ENCODE data around the gene THEMIS.

THEMIS gene

DNA sequence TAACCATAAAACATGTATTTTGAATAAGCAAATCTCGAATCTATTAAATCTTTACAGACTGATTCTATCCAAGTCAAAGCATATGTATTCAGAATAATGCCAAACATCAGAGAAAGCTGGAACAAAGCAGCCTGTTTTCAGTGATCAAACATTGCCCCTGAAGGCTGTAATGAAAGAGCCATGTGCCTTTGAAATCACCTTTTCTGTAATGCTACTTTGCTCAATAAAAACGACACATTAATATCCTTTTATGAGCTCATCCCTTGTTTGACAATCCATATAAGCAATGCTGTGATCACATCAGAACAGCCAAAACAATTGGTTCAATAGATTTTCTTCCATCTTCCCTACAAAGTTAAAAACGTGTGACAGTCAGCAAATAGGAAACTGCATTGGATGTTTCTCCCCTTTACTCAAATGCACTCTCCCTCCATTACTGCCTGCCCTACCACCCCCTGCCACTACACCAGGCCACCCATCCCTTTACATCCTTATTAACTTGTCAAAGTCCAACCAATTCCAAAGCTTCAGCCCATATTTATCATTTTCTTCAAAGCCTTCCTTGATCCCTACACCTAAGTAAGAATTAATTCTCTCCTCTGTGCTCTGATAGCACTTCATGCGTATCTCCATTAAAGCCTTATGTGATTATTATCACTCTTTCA is 42.0 kb downstream of the THEMIS start:
- DNase-seq (ENCODE audit: low spot score), result no peak

DNA sequence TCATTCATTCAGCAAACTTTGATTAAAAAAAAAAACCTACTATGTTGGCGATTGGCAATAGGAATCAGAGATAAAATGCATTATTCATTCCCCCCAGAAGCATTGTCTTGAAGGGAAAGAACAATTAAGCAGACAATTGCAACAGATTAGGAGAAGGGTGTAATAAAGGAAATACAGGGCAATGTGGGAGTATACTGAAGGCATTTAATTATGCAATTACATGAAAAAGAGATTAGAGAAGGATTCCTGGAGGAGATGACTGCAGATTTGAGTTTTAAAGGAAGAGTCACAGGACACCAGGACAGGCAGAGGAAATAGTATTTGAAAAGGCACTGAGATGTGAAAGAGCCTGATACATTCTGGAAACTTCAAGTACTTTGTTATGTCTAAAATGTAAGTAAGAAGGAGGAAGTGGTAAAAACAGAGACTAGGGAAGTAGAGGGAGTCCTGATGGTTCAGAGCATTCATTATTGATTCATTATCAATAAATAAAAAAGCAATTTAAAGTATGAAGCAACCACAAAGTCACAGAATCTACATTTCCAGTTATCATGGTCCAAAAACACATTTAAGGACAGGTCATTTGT is 43.7 kb downstream of the THEMIS start:
- DNase-seq (ENCODE audit: low spot score), result no peak

DNA sequence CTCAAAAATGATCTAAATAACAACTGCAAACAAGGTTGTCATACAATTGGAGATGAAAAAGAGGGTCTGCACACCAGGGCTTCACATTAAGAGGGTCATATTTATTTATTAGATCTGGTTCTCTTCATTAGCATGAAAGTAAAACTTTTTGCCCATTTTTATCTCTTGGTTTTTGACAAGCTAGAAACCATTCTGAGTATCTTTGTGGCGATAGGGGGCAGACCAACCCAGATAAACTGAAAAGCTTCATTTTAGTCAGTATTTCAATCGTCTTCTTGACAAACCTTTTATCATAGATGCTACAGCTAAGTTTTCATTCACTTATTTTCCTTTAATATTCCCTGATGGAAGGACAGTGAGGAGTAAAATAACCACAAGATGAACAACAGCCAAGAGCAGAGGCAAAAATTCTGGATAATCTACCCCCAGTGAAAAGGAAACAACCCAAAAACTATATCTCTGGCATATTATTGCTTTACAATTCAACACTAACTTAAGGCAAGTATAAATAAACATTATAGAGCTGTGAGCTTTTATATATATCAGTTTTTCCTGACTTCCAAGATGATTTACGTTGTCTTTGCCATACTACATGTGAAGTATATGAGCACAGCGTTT is 45.2 kb downstream of the THEMIS start:
- peak; percentile 56 for DNase-seq (ENCODE audit: low spot score)

DNA sequence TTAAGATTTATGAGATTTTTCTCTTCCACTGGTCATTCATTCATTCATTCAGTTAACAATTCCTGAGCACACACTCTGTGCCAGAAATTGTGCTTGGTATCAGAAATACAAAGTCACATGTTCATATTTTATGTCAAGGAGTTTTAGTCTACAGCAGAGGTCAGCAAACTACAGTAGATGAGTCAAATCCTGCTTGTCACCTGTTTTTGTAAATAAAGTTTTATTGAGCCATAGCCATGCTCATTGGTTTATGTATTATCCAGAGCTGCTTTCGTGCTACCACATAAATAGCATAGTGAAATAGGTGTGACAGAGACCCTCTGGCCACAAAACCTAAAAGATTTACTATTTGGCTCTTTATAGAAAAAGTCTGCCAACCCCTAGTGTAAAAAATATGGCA is 46.8 kb downstream of the THEMIS start:
- DNase-seq (ENCODE audit: low spot score), result no peak

DNA sequence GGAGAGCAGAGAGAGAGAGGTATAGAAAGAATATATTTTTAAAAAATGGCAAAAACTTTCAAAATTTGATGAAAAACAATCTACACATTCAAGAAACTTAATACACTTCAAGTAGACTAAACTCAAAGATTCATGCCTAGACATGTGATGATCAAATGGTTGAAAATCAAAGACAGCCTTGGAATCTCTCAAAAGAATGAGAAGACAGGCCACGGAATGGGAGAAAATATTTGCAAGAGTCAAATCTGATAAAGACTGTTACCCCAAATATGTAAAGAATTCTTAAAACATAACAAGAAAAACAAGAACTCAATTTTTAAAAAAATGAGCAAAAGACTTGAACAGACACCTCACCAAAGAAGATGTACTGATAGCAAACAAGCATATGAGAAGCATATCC is 49.7 kb downstream of the THEMIS start:
- DNase-seq (ENCODE audit: low spot score), result no peak

DNA sequence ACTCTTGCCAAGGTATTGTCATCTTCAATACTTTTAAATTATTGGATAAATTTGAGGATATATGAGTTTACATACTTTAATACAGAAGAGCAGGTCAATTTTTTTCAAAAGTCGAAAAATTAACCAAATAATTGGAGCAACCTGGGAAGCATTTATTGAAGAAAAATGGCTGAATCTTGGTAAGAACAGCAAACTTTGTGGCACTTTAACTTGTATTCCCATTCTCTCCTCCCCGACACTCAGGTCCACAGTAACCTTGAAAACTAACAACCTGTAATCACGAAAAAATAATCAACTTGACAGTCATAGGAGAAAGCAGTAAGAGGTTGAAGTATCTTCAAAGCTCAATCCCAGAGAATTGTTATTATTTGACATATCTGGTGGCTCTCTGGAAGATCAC is 55.6 kb downstream of the THEMIS start:
- DNase-seq (ENCODE audit: low spot score), result no peak

DNA sequence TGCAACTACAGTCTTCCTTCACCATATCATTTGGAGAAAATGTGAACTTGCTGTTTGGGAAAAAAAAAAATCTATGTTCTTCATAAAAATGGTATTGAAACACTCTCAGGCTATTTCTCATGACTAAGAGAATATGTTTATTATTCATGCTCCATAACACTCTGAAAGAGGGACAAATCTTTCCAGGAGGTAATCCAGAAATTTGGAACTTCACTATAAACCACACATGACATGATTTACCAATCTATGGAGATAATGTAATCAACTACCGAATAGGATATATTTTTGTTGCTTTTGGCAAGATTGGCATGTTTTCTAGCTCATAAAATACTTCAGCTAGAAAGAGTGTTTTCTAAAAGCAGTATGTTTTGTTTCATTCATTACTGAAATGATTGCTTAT is 56.3 kb downstream of the THEMIS start:
- no peak for DNase-seq (ENCODE audit: low spot score)

DNA sequence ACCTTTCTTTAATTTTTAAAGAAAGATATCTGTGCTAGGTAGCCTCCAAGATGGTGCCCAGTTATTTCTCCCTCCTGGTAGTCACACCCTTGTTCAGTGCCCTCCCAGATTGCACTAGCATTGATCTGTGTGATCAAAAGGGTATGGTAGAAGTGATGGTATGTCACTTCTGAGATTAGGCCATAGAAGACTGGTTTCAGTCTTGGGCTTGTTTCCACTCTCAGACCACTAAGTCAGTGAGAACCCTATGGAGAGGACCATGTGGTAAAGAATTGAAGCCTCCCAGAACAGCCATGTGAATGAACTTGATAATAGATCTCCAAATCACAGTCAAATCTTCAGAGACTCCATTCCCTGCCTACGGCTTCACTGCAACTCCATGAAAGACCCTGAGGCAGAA is 57.3 kb downstream of the THEMIS start:
- DNase-seq (ENCODE audit: low spot score), result no peak

DNA sequence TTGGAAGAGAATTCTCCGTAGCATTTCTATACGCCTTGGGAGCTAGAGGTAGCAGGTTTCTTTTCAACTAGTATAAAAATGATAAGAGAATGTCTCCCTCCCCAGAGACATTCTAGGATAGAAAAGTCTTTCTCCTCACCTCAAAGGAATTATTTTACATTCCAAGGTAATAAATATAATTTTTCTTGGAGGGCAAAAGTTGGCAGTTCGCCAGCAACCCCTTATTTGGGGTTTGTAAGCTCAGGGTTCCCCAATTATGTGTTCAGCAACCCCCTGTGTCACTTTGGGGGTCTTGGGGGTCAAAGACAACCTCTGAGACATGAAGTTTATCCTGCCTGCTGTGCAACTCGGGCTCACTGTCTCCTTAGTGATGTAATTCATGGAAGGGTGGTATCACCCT is 58.3 kb downstream of the THEMIS start:
- DNase-seq (ENCODE audit: low spot score), result no peak

DNA sequence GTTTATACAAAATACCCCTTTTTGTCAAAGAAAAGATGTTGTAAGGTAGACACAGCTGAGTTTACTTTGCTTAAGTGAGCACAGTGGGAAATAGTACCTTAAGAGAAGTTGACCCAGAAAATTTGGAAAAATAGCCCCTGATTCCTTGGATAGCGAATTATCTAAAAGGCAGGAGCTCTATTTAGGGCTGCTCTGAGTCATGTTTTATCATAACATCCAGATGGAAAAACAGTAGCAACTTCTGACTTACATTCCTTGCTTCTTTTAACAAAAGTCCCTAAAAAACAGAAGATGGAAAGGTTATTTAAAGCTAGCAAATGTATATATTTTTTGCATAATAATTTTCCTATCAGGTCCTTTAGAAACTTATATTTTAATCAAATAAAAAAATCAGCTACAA is 59.0 kb downstream of the THEMIS start:
- DNase-seq (ENCODE audit: low spot score), result no peak

DNA sequence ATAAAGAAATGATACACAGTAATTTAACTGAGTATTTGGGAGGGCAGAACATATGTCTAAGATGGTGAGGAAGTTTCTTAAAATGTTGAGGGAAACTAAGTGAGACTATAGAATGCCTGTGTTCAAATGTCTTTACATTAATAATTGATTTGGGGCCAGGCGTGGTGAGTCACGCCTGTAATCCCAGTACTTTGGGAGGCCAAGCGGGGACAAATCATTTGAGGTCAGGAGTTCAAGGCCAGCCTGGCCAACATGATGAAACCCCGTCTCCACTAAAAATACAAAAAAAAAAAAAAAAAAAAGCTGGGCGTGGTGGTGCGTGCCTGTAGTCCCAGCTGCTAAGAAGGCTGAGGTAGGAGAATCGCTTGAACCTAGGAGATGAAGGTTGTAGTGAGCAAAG is 66.7 kb downstream of the THEMIS start:
- no peak for DNase-seq (ENCODE audit: low spot score)

DNA sequence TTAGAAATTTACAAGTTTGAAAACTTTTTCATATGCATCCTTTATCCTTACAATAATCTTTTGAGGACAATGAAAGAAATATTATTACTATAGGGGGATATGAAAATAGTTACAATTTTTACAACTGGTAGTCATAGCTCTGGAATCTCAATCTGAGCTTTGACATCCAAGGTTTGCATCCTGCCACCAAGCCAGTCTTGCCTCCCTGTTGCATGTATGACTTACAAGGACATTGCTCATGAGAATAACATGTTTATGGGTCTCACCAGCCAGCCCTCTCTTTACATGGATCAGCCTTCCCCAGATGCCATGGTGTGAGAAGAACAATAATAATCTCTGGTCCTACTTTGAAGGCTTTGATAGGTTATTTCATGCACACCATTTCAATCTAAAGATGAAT is 67.5 kb downstream of the THEMIS start:
- no peak for DNase-seq (ENCODE audit: low spot score)

DNA sequence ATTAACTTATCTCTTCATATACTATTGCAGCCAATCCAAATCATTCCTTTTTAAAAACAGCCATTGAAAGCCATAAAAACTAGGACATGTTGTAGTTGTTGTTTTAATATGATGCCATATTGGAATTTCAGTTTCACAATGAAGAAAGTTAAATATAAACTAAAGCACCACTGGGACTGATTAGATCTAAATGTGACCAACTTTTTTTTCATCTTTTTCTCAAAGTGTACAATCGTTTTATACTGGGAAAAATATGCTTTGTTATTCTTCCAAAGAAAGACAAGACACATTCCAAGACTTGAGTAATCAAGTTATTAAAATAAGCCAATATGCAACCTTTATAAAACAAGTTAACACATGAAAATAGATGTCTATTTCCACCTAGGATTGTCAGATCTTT is 68.5 kb downstream of the THEMIS start:
- DNase-seq (ENCODE audit: low spot score), result no peak

DNA sequence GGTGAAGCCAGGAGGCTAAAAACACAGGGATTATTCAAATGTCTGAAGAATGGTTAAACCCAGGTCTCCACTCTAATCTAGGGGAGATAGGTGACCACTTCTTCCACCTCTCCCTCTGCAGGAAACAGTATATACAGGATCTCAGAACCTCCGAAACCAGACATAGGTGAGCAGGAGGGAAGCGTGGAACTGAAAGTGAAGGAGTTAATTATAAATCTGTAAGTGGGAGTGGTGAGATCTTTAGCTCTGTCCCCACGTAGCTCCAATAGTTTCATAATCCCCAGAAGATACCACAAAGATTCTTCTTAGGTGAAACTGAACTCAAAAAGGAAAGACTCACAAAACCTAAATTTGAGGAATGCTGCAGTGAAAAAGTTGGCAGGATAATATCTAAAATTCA is 76.8 kb downstream of the THEMIS start:
- DNase-seq (ENCODE audit: low spot score), result no peak

DNA sequence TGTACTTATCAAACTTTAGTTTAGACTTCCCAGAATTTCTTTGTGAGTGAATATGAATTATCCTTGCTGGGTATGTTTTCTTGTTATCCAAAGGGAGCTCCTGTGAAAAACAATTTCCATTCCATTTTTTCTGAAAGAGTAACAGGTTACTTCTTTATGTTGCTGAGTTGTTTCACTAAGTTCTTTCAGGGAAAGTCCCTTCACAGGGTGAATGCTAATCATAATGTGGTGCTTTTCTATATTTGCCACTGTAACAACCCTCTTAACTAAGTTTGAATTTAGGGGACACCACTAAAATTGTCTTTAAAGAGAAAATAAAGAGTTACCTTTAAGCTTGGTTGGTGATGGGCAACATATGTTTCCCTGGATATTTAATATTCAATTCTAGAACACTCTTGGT is 79.4 kb downstream of the THEMIS start:
- DNase-seq (ENCODE audit: low spot score), result no peak

DNA sequence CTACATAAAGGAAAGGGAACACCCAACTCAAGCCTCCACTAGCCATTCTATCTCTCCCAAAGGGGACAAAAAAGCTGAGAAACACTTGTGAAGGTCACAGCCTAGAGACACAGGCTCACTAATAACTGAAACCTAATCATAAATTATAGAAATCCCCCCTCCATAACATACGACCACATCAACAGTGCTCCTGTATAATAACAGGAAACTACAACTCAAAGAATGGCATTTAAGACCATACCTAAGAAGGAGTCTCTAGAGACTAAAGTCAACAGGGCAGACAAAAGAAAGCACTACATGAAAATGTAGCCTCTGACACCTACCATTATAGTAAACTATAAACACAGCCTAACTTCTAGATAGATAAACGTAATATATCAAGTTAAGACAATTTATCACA is 82.7 kb downstream of the THEMIS start:
- no peak for DNase-seq (ENCODE audit: low spot score)

DNA sequence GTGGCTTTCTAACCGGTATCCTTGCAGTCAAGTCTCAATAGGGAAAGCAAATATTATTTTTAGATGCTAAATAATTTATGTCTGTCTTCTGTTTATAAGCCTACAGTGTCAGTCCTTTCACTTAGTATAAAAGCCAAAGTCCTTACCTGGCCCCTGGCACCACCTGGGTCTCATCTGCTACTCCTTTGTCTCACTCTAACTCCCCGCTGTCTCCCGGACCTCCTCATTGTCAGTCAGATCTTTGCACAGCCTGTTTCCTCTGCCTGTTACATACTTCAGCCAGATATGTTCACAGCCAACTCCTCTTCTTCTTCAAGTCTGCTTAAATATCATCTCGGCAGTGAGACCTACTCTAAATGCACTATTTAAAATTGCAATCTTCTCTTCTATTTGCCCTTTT is 84.2 kb downstream of the THEMIS start:
- DNase-seq (ENCODE audit: low spot score), result no peak

DNA sequence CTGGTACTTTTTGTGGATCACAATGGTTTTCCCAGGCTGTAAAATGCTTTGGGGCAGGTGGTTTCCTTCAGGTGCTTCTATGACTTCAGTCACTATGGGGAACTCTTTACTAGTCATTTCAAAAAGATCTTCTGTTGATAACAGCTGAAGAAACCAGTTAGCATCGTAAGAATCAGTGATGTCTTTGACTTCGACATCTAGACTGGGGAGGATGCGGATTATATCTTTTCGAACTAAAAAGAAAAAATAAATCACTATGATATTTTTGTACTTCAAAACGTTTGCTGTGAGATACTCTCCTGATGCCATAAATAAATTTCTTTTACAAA is 87.2 kb downstream of the THEMIS start:
- DNase-seq (ENCODE audit: low spot score), result no peak

DNA sequence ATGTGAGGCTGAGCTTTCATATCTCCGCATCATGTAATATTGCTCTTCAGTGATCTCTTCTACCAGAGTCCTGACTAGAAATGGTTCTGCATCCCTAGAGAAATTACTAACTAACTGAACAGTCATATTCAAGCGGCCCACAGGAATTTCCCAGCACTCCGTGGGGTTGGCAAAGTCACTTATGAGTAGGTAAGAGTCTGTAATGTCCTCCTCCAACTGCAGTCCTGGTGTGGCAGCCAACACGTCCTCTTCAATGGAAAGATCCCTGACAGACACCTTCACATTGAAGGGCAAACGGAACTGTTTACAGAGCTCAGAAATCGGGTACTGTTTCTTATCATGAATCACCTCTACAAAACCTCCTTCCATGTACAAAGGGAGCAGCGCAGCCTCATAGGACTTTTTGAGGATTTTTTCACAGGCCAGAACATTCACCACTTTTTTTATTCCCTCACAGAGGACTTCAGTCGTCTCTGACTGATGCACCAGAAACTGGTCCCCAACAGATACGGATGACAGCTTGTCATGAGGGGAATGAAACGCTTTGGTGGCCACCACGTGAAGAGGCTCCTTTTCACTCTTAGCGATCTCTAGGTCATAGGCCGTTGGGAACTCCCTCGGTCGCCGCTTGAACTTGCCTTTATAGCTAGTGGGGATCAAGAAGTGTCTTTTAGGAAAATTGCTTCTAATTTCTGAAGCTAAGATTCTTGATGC is 87.7 kb downstream of the THEMIS start:
- no peak for DNase-seq (ENCODE audit: low spot score)

DNA sequence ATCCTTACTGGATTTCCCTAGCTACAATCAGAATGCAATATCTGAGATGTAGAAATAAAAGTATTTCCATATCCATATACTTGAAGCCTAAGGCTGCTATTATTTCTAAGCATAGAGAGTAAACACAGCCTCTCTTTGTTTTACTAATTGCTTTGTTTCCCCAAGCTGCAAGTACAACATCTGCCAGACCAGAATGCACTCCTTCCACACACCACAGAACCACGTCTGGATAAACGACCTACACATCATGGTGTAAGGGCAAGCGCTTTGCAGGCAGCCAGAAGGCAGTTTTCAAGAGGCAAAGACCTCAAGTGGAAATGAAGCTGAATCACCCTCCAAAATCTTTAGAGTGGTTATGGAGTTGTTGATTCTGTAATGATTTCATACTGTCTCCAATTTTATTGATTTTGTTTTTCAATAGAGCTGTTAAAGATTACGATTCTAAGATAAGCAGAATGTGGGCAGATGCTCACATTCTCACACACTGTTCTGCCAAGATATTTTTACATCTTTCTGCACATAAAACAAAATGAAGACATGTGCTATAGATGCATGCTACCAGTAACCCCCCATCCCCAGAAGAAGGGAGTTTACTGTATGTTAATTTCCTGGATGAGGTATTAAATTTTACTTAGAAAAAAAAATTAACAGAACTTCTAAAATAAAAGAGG is 88.8 kb downstream of the THEMIS start:
- no peak for DNase-seq (ENCODE audit: low spot score)

DNA sequence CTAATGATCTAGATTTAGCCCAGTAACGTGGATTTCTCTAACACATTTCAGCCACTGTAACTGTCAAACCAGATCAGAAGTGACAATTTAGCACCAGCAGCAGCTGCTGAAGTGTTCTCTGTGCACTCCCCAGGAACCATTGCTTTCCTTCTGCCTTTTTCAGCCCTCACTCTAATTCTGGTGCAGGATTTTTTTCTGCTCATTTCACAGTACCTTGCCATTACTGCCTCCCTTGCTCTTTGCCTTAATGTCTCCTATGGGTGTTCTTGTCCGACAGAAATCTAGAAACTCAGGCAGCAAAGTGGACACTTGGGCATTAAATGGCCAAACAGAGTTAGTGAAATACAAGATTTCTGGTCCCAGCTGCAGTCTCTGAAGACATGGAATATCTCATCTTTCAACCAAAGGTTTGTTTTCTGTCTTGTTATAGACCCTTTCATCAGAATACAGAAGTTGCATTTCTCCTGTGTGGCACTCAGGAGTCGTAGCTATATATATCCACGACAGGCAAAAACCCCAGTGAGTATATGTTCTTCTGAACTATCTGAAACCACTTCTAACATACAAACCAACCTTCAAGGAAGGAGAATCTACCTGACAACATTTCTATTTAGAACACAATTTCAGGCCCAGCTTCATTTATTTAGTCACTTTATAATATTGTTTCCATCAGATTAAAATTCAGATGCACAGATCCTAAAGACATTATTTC is 92.9 kb downstream of the THEMIS start:
- DNase-seq (ENCODE audit: low spot score), result no peak

DNA sequence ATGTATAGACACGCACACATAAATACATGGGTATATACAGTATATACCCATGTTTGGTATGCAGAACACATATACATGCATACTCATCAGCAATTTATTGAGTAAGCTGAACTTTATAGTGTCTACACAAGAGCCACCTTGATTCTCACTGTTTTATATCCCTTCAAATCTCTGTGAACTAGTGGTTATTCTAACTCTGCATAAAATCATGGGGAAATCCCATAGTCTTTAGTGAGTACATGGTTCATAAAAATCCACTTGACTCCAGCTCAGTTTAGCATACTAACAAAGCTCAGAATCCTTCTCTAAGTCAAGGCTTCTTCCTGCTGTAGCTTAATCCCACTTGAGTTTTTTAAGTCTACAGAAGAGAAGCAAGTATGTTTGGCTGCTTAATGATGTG is 104.1 kb downstream of the THEMIS start:
- DNase-seq (ENCODE audit: low spot score), result no peak
